SHP77 treated with DMSO at 0.1 percent for 48 hours (cell line): ENCODE data around the gene NCK2.
"Not testable (repeated sequence)": the region's sequence is repeated elsewhere in the genome, so short reads cannot be mapped to it uniquely, and the experiment has no call there.

Experiments used
- DNase-seq: peaks from one replicate; lab custom pipeline; 2025; lab: John Stamatoyannopoulos, UW

The NCK2 gene

GRCh38 chr2:105756435-105756834 lies 11.7 kb downstream of the NCK2 start:
- DNase-seq, result no peak

GRCh38 chr2:105756865-105757264 lies 12.2 kb downstream of the NCK2 start:
- DNase-seq, result not testable (repeated sequence)

- DNase-seq, result no peak
Measured at GRCh38 chr2:105757433-105757832, 12.7 kb downstream of the NCK2 start.

GRCh38 chr2:105760191-105760590 lies 15.5 kb downstream of the NCK2 start:
- no peak for DNase-seq

DNA sequence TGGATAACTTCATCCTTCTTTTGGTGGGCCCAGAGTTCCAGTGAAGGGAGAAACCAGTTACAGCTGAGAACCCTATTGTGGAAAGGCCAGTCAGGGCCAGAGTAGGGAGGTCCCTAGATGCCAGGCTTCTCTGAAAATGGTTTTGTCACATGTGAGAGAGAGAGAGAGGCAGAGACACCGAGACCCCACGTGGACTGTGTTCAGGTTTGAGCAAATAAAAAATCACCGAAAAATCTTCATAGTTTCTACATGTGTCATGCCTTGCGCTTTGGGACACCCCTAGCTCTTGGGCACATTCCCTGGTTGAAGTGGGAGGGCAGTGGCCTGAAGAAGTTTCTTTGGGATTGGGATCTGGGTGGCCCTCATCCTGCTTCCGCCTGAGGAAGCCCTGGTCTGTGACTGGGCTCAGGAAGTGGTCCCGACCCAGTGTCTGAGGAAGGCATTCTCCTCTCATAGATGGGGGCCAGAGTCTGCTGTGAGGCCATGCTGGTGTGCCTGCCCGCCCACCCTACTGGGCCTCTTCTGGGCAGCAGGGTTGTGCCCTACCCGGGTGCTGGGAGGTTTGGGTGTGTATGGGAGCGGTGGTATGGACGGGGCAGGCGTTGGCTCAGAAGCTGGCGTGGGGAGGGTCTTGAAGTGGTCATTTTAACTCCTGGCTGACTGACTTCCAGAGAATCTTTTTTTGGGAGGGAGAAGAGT lies 16.1 kb downstream of the NCK2 start:
- DNase-seq, result no peak

DNA sequence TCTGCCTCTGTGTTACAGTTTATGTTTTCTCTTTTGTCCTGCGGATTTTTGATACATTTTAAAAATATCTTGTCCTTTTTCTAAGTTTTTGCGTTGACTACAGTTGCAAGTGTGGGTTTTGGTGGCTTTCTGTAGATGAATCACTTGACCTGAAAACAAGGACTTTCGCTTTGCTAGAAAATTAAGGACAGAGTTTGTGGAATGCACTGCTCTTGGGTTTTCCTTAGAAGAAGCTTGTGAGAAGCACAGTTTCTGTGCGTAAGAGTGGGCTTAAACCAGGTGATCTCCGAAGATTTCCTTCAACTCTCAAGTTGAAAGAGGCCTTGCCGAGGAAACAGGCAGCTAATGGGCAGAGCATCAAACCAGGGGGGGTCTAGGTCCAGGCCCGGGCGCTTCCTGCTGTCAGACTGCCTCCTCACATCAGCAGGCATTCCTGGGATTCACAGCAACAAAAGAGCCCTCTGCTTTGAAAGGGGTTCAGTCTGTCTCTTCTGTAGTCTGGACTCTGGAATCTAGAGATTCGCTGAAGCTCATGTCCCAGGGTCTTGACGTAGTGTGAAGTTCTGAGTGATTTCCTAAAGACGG lies 17.3 kb downstream of the NCK2 start:
- DNase-seq, result no peak

- no peak for DNase-seq
Measured at GRCh38 chr2:105763076-105763475, 18.4 kb downstream of the NCK2 start.

DNA sequence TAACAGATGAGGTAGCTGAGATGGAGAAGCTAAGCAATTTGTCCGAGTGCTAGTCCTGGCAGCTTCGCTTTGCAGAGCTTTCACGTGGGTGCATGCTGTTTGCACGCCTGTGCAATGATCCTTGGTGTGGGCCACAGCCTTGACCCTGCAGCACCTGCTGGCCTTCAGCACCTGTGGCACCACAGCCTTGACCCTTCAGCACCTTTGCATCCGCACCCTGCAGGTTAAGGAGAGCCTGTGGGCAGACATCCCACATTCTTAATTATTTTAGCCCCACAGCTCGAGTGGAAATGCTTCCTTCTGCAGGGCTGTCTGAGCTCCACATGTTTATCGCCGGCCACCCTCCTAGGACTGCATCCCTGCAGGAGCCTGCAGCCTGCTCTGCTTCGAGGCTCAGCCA lies 19.3 kb downstream of the NCK2 start:
- no peak for DNase-seq

- no peak for DNase-seq
Measured at GRCh38 chr2:105765415-105766299, 20.9 kb downstream of the NCK2 start.

GRCh38 chr2:105766300-105766866 lies 21.7 kb downstream of the NCK2 start:
- DNase-seq, result no peak

- no peak for DNase-seq
Measured at GRCh38 chr2:105768176-105768575, 23.5 kb downstream of the NCK2 start.

DNA sequence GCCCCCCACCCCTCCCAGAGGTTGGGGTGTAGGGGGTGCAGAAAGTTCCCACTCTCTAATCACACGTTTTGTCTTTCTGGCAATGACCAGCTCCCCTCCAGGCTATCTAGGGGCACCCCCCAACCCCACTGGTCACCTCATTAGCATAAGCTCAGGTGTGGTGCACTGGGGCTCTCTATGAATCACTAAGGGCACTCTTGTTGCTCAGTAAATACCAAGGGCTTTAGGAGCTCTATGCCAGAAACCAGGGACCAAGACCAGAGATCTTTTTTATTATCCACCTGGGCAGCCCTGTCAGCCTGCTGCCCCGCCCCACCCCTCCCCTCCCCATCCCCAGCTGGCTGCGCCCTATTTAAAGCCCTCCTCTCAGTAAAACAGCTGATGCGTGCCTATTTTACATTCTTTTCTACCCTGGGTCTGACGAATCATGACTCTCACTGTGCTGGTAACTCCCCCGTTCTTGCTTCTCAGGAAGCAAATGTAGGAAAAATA lies 24.3 kb downstream of the NCK2 start:
- no peak for DNase-seq

GRCh38 chr2:105769504-105769903 lies 24.8 kb downstream of the NCK2 start:
- DNase-seq, result no peak

DNA sequence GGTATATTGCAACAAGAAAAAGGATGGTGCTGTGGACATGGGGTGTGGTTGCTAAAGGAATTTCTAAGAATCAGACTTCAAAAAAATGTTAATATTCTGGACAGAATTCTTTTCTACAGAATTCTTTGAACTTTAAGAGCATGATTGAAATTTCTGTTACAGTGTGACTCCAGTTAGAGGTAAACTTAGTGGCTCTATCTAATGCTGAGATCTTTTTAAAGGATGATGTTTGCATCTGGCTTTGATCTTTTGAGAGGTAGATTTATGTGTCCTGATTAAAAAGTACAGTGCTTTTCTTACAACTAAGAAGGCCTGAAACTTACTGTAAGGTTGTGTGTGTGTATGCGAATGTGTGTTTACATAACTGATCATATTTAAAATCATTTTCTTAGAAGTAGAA lies 25.4 kb downstream of the NCK2 start:
- DNase-seq, result no peak

- DNase-seq, result not testable (repeated sequence)
Measured at GRCh38 chr2:105771291-105771690, 26.6 kb downstream of the NCK2 start.

DNA sequence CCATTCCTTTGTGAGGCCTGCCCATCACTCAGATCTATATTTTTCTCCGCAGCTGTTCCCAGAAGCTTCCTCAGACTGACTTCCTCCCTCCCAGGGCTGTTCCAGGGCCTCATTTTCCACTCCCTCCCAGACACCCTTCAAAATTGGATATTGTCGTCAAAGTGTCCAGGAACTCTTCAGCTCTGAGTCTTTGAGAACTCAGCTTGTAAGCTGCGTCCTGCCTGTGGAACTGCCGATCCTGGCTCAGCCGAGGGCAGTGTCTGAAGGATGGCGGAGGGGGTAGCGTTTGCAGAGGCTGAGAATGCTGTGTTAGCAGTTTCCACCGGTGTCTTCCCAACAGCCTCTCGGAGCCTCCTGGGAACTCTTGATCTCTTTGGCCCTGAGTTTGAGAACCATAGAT lies 27.1 kb downstream of the NCK2 start:
- DNase-seq, result no peak

- no peak for DNase-seq
Measured at GRCh38 chr2:105772362-105772761, 27.6 kb downstream of the NCK2 start.

GRCh38 chr2:105773568-105773967 lies 28.9 kb downstream of the NCK2 start:
- no peak for DNase-seq

- no peak for DNase-seq
Measured at GRCh38 chr2:105774781-105775337, 30.1 kb downstream of the NCK2 start.

- DNase-seq, result no peak
Measured at GRCh38 chr2:105775809-105776559, 31.3 kb downstream of the NCK2 start.

DNA sequence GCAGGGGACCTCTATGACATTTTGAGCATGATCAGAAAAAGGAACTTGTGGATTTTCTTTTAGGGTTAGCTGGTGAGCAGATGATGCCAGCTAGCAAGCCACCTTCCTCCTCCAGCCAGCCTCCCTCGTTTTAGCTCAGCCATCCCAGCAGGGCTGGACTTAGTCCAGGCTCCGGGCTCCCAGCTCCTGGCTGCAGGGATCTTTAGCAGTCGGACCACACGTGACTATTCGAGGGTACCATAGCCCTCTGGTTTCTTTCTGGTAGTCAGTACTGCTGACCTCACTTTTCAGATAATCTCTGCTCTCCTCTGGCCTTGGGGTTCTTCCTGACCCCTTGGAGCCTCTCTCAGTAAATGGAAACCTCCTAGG lies 31.8 kb downstream of the NCK2 start:
- DNase-seq, result no peak
